K562 (cell line): ENCODE measurements around the gene CARS2. TPM values are rescaled to one million over a fixed set of nuclear protein-coding genes. Genes with fewer than 3 reads are reported as not detected.

ENCODE experiments used
- CBX8 ChIP-seq: fragments of 200-600 bp; sonication (generic); IDR thresholded peaks from 2 replicates; pipeline ENCODE4 v1.6.1; 2012; ENCODE audit warnings: borderline replicate concordance, mixed run types, low read depth, mild to moderate bottlenecking, moderate library complexity, mixed read lengths, low read length, control low read depth, inconsistent platforms; ENCODE audit not compliant: poor library complexity, severe bottlenecking; ENCODE audit errors: extremely low read depth
- CEBPB ChIP-seq: fragments of 450-650 bp; IDR thresholded peaks from 2 replicates; pipeline ENCODE4 v1.6.1; 2016; ENCODE audit warnings: missing genetic modification characterization, missing compliant biosample characterization
- CXXC5 ChIP-seq: fragments of 250-450 bp; sonication (Bioruptor Pico); IDR thresholded peaks from 2 replicates; pipeline ENCODE4 v1.8.0; 2022; ENCODE audit warnings: inconsistent platforms, mild to moderate bottlenecking, moderate library complexity
- ELF1 ChIP-seq: fragments of 200-800 bp; sonication (Bioruptor generic); IDR thresholded peaks from 2 replicates; pipeline ENCODE4 v1.6.1; 2016; ENCODE audit warnings: missing genetic modification characterization, missing compliant biosample characterization
- EP400 ChIP-seq: fragments of 450-650 bp; IDR thresholded peaks from 2 replicates; pipeline ENCODE4 v1.6.1; 2017; ENCODE audit warnings: antibody characterized with exemption, mild to moderate bottlenecking, moderate library complexity
- NELFE ChIP-seq: IDR thresholded peaks from 2 replicates; pipeline ENCODE4 v1.6.1; 2011; ENCODE audit warnings: mild to moderate bottlenecking; ENCODE audit not compliant: insufficient read depth, insufficient read length
- SRF ChIP-seq, 2 experiments: fragments of 250-450, 450-650 bp in 1 of 2; sonication (Bioruptor Pico) in 1 of 2; sonication (generic) in 1 of 2; formaldehyde crosslinking; IDR thresholded peaks; 2 replicates each; pipeline versions ENCODE4 v1.5.0 to v1.5.1; 2020 to 2022; ENCODE audit warnings: mild to moderate bottlenecking in 1 of 2, missing genetic modification reagents in 1 of 2
- TAF1 ChIP-seq: IDR thresholded peaks from 2 replicates; pipeline ENCODE4 v1.6.1; 2011; ENCODE audit warnings: mild to moderate bottlenecking, low read length, moderate library complexity; ENCODE audit not compliant: insufficient read depth, control insufficient read depth, severe bottlenecking; ENCODE audit errors: extremely low read depth
- TBP ChIP-seq: optimal IDR thresholded peaks from 2 replicates; pipeline ENCODE3; 2011; ENCODE audit warnings: low read depth, low read length, improper control_type of control experiment
- ZNF212 ChIP-seq: fragments of 450-650 bp; formaldehyde crosslinking; IDR thresholded peaks from 2 replicates; pipeline ENCODE4 v1.4.0; 2020; ENCODE audit warnings: mild to moderate bottlenecking
- ZNF408 ChIP-seq: fragments of 250-450 bp; sonication (Bioruptor Pico); IDR thresholded peaks from 2 replicates; pipeline ENCODE4 v1.4.0; 2020; ENCODE audit warnings: low read depth, mild to moderate bottlenecking, moderate library complexity
- polyA plus RNA-seq, 8 experiments: library from polyadenylated mRNA; depleted of rRNA in 4 of 8; stranded (reverse) in 5 of 8; unstranded in 3 of 8; fragments of >200 nt; fragmentation: Nextera tagmentation in 2 of 8; fragmentation: Illumina TruSeq in 1 of 8; extraction: Ambion mirVana in 2 of 8; extraction: Trizol in 1 of 8; gene quantifications; 2 replicates each; pipeline versions ENCODE4 v1.2.1 to v1.2.3, GENCODE V29; 2011 to 2014; ENCODE audit warnings: inconsistent platforms in 1 of 8, missing spikeins in 1 of 8
- total RNA-seq, 7 experiments: library from RNA; depleted of rRNA in 6 of 7; stranded (reverse); fragments of >200 nt in 6 of 7; fragmentation: Illumina TruSeq in 2 of 7; extraction: Trizol in 2 of 7; gene quantifications; 2 replicates each; pipeline versions ENCODE4 v1.2.1 to v1.2.3, GENCODE V29; 2011 to 2021; ENCODE audit warnings: low replicate concordance in 1 of 7
- TF ChIP-seq, protein P1 (sequence below): fragments of 450-650 bp; IDR thresholded peaks from 2 replicates; pipeline ENCODE4 v1.6.1; 2016; ENCODE audit warnings: missing biosample characterization, missing genetic modification characterization
- TF ChIP-seq, protein P2 (sequence below), 2 experiments: fragments of 450-650 bp; IDR thresholded peaks; 2 replicates each; pipeline ENCODE4 v1.6.1; 2018; ENCODE audit warnings: mild to moderate bottlenecking in 2 of 2, low read depth in 1 of 2; ENCODE audit not compliant: partially characterized antibody in 2 of 2
- TF ChIP-seq, protein P3 (sequence below), 3 experiments: fragments of 200-800 bp in 1 of 3; fragments of 250-450 bp in 1 of 3; fragments of 450-650 bp in 1 of 3; sonication (Bioruptor Pico) in 1 of 3; sonication (Bioruptor generic) in 1 of 3; formaldehyde crosslinking in 1 of 3; IDR thresholded peaks; 2 replicates each; pipeline versions ENCODE4 v1.6.1 to v1.8.0; 2016 to 2022; ENCODE audit warnings: mild to moderate bottlenecking in 2 of 3, missing genetic modification characterization in 2 of 3, missing compliant biosample characterization in 1 of 3, moderate library complexity in 1 of 3
- TF ChIP-seq, protein P4 (sequence below), 3 experiments: fragments of 200-800 bp in 1 of 3; sonication (Bioruptor generic) in 1 of 3; sonication (generic) in 1 of 3; formaldehyde crosslinking in 1 of 3; IDR thresholded peaks; 2 replicates each; pipeline versions ENCODE4 v1.6.1 to v1.8.0; 2016 to 2022; ENCODE audit warnings: mild to moderate bottlenecking in 2 of 3, missing compliant biosample characterization in 2 of 3, missing genetic modification characterization in 2 of 3, missing genetic modification reagents in 1 of 3

CARS2 gene
- total and polyA plus RNA-seq, 9 of the 15 experiments (the other 6 are each of a cell fraction or from before 2014, with no cell fraction given): 1.7 to 37.4 (median 30.5) TPM

DNA sequence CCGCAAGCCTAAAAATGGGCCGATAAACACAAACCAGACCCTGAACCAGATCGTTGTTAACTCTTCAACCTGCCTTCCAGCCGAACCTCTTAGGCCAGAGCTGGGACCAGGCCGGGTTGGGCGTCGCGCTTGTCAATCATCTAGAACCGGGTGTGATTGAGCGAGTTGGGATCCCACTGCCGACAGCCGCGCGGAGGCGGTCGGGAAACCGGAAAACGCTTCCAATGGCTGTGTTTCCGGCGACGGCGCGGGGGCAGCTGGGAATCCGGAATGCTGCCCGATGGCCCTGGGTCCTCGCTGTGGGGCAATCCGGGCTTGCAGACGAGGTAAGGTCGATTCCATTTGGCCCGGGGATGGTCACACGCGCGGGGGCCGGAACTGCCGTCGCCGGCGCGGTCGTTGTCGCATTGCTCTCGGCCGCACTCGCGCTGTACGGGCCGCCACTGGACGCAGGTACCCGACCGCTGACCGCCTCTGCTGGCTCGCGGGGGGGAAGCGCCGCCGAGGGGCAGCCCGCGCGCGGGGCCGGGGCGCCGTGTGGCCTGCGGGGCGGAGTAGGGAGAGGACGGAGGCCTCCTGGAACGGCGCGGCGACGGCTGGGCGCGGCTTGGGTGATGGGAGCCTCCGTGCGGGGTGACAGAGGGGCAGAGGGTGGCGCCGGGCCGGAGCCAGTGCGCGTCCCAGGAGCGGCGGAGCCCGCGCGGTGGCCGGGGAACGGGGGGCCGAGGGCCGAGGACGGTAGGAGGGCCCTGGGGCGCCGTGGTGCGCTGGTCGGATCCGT lies 90.4 kb downstream of the CARS2 start, which contains the start of gene NAXD (continued):
- TF ChIP-seq, protein P1, sequence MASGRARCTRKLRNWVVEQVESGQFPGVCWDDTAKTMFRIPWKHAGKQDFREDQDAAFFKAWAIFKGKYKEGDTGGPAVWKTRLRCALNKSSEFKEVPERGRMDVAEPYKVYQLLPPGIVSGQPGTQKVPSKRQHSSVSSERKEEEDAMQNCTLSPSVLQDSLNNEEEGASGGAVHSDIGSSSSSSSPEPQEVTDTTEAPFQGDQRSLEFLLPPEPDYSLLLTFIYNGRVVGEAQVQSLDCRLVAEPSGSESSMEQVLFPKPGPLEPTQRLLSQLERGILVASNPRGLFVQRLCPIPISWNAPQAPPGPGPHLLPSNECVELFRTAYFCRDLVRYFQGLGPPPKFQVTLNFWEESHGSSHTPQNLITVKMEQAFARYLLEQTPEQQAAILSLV (tag): no peak
- TF ChIP-seq, protein P2, sequence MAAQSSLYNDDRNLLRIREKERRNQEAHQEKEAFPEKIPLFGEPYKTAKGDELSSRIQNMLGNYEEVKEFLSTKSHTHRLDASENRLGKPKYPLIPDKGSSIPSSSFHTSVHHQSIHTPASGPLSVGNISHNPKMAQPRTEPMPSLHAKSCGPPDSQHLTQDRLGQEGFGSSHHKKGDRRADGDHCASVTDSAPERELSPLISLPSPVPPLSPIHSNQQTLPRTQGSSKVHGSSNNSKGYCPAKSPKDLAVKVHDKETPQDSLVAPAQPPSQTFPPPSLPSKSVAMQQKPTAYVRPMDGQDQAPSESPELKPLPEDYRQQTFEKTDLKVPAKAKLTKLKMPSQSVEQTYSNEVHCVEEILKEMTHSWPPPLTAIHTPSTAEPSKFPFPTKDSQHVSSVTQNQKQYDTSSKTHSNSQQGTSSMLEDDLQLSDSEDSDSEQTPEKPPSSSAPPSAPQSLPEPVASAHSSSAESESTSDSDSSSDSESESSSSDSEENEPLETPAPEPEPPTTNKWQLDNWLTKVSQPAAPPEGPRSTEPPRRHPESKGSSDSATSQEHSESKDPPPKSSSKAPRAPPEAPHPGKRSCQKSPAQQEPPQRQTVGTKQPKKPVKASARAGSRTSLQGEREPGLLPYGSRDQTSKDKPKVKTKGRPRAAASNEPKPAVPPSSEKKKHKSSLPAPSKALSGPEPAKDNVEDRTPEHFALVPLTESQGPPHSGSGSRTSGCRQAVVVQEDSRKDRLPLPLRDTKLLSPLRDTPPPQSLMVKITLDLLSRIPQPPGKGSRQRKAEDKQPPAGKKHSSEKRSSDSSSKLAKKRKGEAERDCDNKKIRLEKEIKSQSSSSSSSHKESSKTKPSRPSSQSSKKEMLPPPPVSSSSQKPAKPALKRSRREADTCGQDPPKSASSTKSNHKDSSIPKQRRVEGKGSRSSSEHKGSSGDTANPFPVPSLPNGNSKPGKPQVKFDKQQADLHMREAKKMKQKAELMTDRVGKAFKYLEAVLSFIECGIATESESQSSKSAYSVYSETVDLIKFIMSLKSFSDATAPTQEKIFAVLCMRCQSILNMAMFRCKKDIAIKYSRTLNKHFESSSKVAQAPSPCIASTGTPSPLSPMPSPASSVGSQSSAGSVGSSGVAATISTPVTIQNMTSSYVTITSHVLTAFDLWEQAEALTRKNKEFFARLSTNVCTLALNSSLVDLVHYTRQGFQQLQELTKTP (IDR thresholded peaks at IDR 0.05; ENCODE audit: low read depth in 1 of 2, partially characterized antibody in 2 of 2): peak in 1 of 2 experiments; percentile 91
- TF ChIP-seq ZNF212: no peak
- peak; percentile 22 for TF ChIP-seq TAF1
- TF ChIP-seq EP400: peak; percentile 53; the same call in 1 of the 2 replicates
- TF ChIP-seq ELF1: peak; percentile 73
- TF ChIP-seq, protein P3, sequence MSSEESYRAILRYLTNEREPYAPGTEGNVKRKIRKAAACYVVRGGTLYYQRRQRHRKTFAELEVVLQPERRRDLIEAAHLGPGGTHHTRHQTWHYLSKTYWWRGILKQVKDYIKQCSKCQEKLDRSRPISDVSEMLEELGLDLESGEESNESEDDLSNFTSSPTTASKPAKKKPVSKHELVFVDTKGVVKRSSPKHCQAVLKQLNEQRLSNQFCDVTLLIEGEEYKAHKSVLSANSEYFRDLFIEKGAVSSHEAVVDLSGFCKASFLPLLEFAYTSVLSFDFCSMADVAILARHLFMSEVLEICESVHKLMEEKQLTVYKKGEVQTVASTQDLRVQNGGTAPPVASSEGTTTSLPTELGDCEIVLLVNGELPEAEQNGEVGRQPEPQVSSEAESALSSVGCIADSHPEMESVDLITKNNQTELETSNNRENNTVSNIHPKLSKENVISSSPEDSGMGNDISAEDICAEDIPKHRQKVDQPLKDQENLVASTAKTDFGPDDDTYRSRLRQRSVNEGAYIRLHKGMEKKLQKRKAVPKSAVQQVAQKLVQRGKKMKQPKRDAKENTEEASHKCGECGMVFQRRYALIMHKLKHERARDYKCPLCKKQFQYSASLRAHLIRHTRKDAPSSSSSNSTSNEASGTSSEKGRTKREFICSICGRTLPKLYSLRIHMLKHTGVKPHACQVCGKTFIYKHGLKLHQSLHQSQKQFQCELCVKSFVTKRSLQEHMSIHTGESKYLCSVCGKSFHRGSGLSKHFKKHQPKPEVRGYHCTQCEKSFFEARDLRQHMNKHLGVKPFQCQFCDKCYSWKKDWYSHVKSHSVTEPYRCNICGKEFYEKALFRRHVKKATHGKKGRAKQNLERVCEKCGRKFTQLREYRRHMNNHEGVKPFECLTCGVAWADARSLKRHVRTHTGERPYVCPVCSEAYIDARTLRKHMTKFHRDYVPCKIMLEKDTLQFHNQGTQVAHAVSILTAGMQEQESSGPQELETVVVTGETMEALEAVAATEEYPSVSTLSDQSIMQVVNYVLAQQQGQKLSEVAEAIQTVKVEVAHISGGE (CRISPR knock-in tag; IDR thresholded peaks at IDR 0.05): peak in 1 of 3 experiments; percentile 64; a peak in 2 of 6 replicates
- TF ChIP-seq CEBPB (tag): no peak
- peak in 1 of 2 experiments; percentile 31; a peak in 1 of 4 replicates for TF ChIP-seq SRF (CRISPR knock-in tag; IDR thresholded peaks at IDR 0.05)
- no peak for TF ChIP-seq CBX8
- TF ChIP-seq TBP: peak; percentile 16
- TF ChIP-seq CXXC5 (CRISPR knock-in tag): peak; percentile 69
- TF ChIP-seq ZNF408 (CRISPR knock-in tag): no peak
- TF ChIP-seq, protein P4, sequence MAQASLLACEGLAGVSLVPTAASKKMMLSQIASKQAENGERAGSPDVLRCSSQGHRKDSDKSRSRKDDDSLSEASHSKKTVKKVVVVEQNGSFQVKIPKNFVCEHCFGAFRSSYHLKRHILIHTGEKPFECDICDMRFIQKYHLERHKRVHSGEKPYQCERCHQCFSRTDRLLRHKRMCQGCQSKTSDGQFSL (CRISPR knock-in tag; IDR thresholded peaks at IDR 0.05): peak; percentile 59; the same call in 1 of the 2 replicates
- TF ChIP-seq, protein P4 (tag; IDR thresholded peaks at IDR 0.05): no peak
- TF ChIP-seq NELFE: no peak
